BE2C (cell line): ENCODE measurements around the gene WWOX.

ENCODE experiments used
- DNase-seq: peaks from one replicate; pipeline ENCODE4 v3.0.0-alpha.2; 2020
- H3K27me3 ChIP-seq: fragments of 250-450 bp; sonication (Bioruptor Pico); 2 replicates; pipeline ENCODE4 v1.5.1; 2020; ENCODE audit warnings: mild to moderate bottlenecking
- H3K36me3 ChIP-seq: fragments of 250-450 bp; sonication (Bioruptor Pico); 2 replicates; pipeline ENCODE4 v1.5.1; 2020; ENCODE audit warnings: mild to moderate bottlenecking
- H3K4me1 ChIP-seq: fragments of 250-450 bp; sonication (Bioruptor Pico); 2 replicates; pipeline ENCODE4 v1.5.1; 2020
- H3K4me3 ChIP-seq: 2 replicates; pipeline ENCODE4 v1.5.1; 2011; ENCODE audit warnings: low read depth, low read length
- H3K9me3 ChIP-seq: fragments of 250-450 bp; sonication (Bioruptor Pico); 2 replicates; pipeline ENCODE4 v1.5.1; 2020
- CTCF ChIP-seq: IDR thresholded peaks from 2 replicates; pipeline ENCODE4 v1.5.1; 2012; ENCODE audit warnings: mild to moderate bottlenecking, low read depth, low read length

WWOX gene

GRCh38 chr16:78130083-78130608 is 30.7 kb downstream of the WWOX start:
- no peak overlapping the region for H3K4me3 ChIP-seq
- H3K36me3 ChIP-seq, result no peaks in the 10 kb centered on the region
- DNase-seq, result no peak
- no peaks in the 10 kb centered on the region for H3K4me1 ChIP-seq
- H3K9me3 ChIP-seq, result no peaks in the 10 kb centered on the region; the same call in 1 of the 2 replicates
- no peaks in the 10 kb centered on the region for H3K27me3 ChIP-seq
- TF ChIP-seq CTCF, result no peak

- no peak overlapping the region for H3K4me3 ChIP-seq
- H3K9me3 ChIP-seq, result no peaks in the 10 kb centered on the region; the same call in 1 of the 2 replicates
- no peak for DNase-seq
- H3K4me1 ChIP-seq, result no peaks in the 10 kb centered on the region
- H3K27me3 ChIP-seq, result no peaks in the 10 kb centered on the region
- no peaks in the 10 kb centered on the region for H3K36me3 ChIP-seq
- no peak for TF ChIP-seq CTCF
Observed at GRCh38 chr16:78130950-78131349, 31.5 kb downstream of the WWOX start.

- H3K27me3 ChIP-seq, result no peaks in the 10 kb centered on the region
- H3K36me3 ChIP-seq, result no peaks in the 10 kb centered on the region
- H3K4me1 ChIP-seq, result no peaks in the 10 kb centered on the region
- H3K4me3 ChIP-seq, result no peak overlapping the region
- DNase-seq, result no peak
- no peaks in the 10 kb centered on the region; the same call in none of the 2 replicates for H3K9me3 ChIP-seq
- no peak for TF ChIP-seq CTCF
Observed at GRCh38 chr16:78133919-78134318, 34.5 kb downstream of the WWOX start.

GRCh38 chr16:78134944-78135619 is 35.6 kb downstream of the WWOX start:
- no peak overlapping the region for H3K4me3 ChIP-seq
- no peak for DNase-seq
- H3K4me1 ChIP-seq, result no peaks in the 10 kb centered on the region
- no peaks in the 10 kb centered on the region for H3K36me3 ChIP-seq
- no peaks in the 10 kb centered on the region for H3K27me3 ChIP-seq
- no peak for TF ChIP-seq CTCF
- H3K9me3 ChIP-seq, result no peaks in the 10 kb centered on the region; the same call in none of the 2 replicates

GRCh38 chr16:78137179-78137578 is 37.7 kb downstream of the WWOX start:
- no peak overlapping the region for H3K4me3 ChIP-seq
- TF ChIP-seq CTCF, result no peak

More at GRCh38 chr16:78137179-78137578, 37.7 kb downstream of the WWOX start:
- no peaks in the 10 kb centered on the region for H3K27me3 ChIP-seq
- no peaks in the 10 kb centered on the region for H3K4me1 ChIP-seq
- H3K36me3 ChIP-seq, result no peaks in the 10 kb centered on the region
- no peaks in the 10 kb centered on the region; the same call in 1 of the 2 replicates for H3K9me3 ChIP-seq
- no peak for DNase-seq
